Large intestine (tissue), 3 donors: ENCODE results near the gene RAD9A. TPM values are rescaled to one million over a fixed set of nuclear protein-coding genes. Genes with fewer than 3 reads are reported as not detected.
A peak's percentile ranks its signal among the peaks of the same experiment; 100 is the strongest.

Experiments used
- DNase-seq, 2 donors: peaks; one replicate each; pipeline versions ENCODE4 v3.0.0 to v3.0.0-alpha.2; 2013
- H3K27ac ChIP-seq: one replicate; pipeline ENCODE4 v1.5.1; 2013; ENCODE audit warnings: low read length
- H3K27me3 ChIP-seq: 2 replicates; pipeline ENCODE4 v1.6.1; 2013; ENCODE audit warnings: low read length; ENCODE audit not compliant: control insufficient read depth, insufficient read depth
- H3K36me3 ChIP-seq: 2 replicates; pipeline ENCODE4 v1.6.1; 2013; ENCODE audit warnings: low read length; ENCODE audit not compliant: control insufficient read depth, insufficient read depth
- H3K4me1 ChIP-seq: one replicate; pipeline ENCODE4 v1.6.1; 2013; ENCODE audit warnings: low read length; ENCODE audit not compliant: control insufficient read depth, insufficient read depth
- H3K4me3 ChIP-seq: one replicate; pipeline ENCODE4 v1.5.1; 2013; ENCODE audit warnings: low read length
- H3K9me3 ChIP-seq: one replicate; pipeline ENCODE4 v1.6.1; 2013; ENCODE audit warnings: mild to moderate bottlenecking, low read depth, low read length, moderate library complexity; ENCODE audit not compliant: control insufficient read depth
- WGBS: methylation state at CpG from one replicate; pipeline ENCODE4 v1.1.5; 2013; ENCODE audit warnings: low lambda C conversion rate; ENCODE audit not compliant: insufficient coverage; 5-methylcytosine and 5-hydroxymethylcytosine counted together
- polyA plus RNA-seq: library from polyadenylated mRNA; unstranded; fragments of 120-200 nt; gene quantifications from one replicate; pipeline ENCODE4 v1.2.1, GENCODE V29; 2013

RAD9A gene
- polyA plus RNA-seq, 1 donor: 22.1 TPM

DNA sequence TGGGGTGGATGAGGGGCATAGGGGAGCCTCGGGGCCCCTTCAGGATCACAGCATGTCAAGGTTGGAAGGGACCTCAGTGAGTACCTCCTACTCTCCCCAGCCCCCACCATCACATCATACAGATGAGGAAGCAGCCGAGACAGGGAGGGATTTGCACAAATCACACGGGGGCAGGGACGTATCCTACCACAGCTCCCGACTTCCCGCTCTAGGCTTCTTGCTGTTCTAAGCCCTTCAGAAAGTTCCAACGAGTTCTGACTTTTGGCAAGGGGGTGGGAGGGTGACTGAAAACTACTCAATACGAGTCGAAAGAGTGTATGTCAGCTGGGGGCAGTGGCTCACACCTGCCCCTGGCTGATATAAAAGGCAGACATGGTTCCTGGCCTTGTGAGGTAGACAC, 4.7 kb upstream of the RAD9A start:
- no CpG with 5 or more reads among the region's 9 CpGs for WGBS
- Histone ChIP-seq H3K9me3 (peaks cover 2% of the 10 kb centered on the region), H3K4me1 (peaks cover 13% of the 10 kb centered on the region), H3K36me3 (no peaks in the 10 kb centered on the region), H3K27ac (no peak overlapping the region), H3K4me3 (no peak overlapping the region), H3K27me3 (no peaks in the 10 kb centered on the region)
- no peak for DNase-seq

DNA sequence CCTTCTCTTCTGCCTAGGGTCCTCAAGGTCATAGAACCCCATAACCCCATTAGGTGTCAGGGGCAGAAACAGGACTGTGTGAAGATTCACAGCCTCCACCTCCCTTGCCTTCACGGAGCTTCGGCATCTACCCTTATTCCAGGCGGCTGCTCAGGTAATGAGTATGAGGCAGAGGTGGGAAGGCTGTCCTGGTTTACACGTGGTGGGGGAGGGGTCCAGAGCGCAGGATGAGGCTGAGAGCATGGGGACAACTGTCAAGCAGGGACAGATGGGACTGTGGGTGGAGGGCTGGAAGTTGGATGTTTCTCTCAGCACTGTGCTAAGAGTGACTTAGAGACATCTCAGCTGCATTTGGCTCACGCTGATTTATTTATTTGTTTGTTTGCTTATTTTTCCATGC, 4.3 kb upstream of the RAD9A start:
- H3K27ac ChIP-seq: no peak overlapping the region
- no CpG with 5 or more reads among the region's 6 CpGs for WGBS
- DNase-seq: no peak

DNA sequence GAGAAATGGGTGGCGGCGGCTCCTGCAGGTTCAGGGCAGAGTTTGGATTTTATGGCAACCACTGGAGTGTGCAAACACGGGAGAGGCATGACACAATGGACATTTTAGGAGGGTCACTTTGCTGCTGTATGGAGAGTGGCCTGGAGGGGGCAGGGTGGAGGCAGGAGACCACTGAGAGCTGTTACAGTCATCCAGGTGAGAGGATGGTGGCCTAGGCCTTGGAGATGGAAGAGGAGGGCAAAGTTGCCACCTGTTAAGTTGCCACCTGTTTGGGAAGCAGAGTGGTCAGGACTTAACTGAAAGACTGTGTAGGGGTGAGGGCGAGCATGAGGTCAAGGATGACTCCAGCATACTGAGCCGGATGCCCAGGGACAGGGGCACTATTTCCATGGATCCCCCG, 2.3 kb upstream of the RAD9A start:
- Histone ChIP-seq H3K27ac (no peak overlapping the region), H3K4me3 (no peak overlapping the region), H3K36me3 (peaks cover 9% of the 10 kb centered on the region), H3K9me3 (peaks cover 2% of the 10 kb centered on the region), H3K4me1 (peaks cover 15% of the 10 kb centered on the region), H3K27me3 (no peaks in the 10 kb centered on the region)
- no CpG with 5 or more reads among the region's 6 CpGs for WGBS
- DNase-seq: peak in 1 of 2 donors; percentile 43

More for the DNA sequence above, 4.3 kb upstream of the RAD9A start:
- peaks cover 2% of the 10 kb centered on the region for H3K9me3 ChIP-seq
- no peaks in the 10 kb centered on the region for H3K27me3 ChIP-seq
- H3K36me3 ChIP-seq: no peaks in the 10 kb centered on the region
- H3K4me3 ChIP-seq: no peak overlapping the region
- peaks cover 12% of the 10 kb centered on the region for H3K4me1 ChIP-seq

DNA sequence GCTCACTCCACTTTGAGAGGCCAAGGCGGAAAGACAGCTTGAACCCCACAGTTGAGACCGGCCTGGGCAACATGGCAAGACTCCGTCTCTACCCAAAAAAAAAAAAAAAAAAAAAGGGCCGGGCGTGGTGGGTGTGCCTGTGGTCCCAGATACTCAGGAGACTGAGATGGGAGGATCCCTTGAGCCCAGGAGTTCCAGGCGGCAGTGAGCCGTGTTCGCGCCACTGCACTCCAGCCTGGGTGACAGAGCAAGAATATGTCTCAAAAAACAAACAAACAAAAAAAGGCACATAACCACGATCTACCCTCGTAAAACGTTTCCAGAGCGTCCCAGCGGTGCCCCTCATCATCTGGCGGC, 861 bp upstream of the RAD9A start:
- peak overlapping the region; percentile 90 for H3K27ac ChIP-seq
- peaks cover 2% of the 10 kb centered on the region for H3K9me3 ChIP-seq
- H3K4me1 ChIP-seq: peaks cover 15% of the 10 kb centered on the region
- no peaks in the 10 kb centered on the region for H3K27me3 ChIP-seq
- H3K36me3 ChIP-seq: peaks cover 17% of the 10 kb centered on the region
- no peak for DNase-seq
- H3K4me3 ChIP-seq: peak overlapping the region; percentile 89
- no CpG with 5 or more reads among the region's 15 CpGs for WGBS

DNA sequence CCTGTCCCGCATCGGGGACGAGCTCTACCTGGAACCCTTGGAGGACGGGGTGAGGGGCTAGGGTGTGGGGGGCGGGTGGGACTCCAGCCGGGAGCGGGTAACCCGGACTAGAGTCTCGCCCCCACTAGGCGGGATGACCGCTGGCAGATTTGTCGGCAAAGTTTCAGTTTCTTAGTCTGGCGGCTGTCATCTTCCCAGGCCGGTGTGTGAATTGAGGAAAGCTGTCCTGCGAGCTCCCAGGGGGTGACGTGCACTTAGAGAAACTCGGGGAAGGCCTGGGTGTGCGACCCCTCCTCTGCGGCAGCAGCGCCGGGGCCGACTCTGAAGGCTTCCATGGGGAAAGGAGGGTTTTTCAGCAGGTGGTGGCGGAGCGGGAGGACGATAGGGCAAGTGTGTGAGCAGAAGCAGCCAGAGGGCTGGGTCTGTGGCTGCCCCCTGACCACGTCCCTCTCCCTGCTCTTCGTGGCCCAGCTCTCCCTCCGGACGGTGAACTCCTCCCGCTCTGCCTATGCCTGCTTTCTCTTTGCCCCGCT, 463 bp downstream of the RAD9A start:
- Histone ChIP-seq H3K9me3 (peaks cover 2% of the 10 kb centered on the region), H3K4me1 (peaks cover 15% of the 10 kb centered on the region), H3K4me3 (peak overlapping the region; percentile 89), H3K27me3 (no peaks in the 10 kb centered on the region), H3K36me3 (peaks cover 29% of the 10 kb centered on the region), H3K27ac (peak overlapping the region; percentile 49)
- WGBS: no CpG with 5 or more reads among the region's 31 CpGs
- no peak for DNase-seq

DNA sequence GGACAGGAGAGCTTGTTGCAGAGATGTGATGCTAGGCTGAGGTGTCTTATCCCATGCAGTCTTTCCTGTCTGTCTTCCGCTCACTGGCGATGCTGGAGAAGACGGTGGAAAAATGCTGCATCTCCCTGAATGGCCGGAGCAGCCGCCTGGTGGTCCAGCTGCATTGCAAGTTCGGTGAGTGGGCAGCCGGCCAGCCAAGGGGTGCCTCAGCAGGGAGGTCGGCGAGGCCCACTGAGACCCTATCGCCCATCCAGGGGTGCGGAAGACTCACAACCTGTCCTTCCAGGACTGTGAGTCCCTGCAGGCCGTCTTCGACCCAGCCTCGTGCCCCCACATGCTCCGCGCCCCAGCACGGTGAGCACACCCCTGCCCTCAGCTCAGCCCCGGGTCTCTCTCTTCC, 1.7 kb downstream of the RAD9A start:
- DNase-seq: no peak
- H3K4me3 ChIP-seq: no peak overlapping the region
- H3K36me3 ChIP-seq: peaks cover 41% of the 10 kb centered on the region
- no peaks in the 10 kb centered on the region for H3K27me3 ChIP-seq
- H3K4me1 ChIP-seq: peaks cover 15% of the 10 kb centered on the region
- no peak overlapping the region for H3K27ac ChIP-seq
- WGBS: no CpG with 5 or more reads among the region's 18 CpGs
- peaks cover 2% of the 10 kb centered on the region for H3K9me3 ChIP-seq

DNA sequence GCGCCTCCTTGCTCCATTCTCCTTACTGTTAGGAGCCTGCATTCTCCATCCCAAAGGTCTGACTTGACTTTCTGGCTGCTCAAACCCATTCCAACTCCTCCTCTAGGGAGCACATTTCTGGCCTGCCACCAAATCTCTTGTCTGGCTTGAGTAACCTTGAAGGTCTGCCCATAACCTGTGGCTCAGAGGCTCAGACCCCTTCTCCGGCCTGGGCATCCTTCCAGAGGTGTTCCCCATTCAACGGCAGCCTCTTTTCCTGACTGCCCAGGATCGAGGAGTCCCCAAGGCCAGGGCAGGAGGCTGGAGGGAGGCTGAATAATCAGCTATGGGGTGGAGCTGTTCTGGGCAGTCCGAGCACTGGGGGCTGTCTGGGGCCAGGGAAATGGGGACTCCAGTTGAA, 2.2 kb downstream of the RAD9A start:
- peaks cover 47% of the 10 kb centered on the region for H3K36me3 ChIP-seq

DNA sequence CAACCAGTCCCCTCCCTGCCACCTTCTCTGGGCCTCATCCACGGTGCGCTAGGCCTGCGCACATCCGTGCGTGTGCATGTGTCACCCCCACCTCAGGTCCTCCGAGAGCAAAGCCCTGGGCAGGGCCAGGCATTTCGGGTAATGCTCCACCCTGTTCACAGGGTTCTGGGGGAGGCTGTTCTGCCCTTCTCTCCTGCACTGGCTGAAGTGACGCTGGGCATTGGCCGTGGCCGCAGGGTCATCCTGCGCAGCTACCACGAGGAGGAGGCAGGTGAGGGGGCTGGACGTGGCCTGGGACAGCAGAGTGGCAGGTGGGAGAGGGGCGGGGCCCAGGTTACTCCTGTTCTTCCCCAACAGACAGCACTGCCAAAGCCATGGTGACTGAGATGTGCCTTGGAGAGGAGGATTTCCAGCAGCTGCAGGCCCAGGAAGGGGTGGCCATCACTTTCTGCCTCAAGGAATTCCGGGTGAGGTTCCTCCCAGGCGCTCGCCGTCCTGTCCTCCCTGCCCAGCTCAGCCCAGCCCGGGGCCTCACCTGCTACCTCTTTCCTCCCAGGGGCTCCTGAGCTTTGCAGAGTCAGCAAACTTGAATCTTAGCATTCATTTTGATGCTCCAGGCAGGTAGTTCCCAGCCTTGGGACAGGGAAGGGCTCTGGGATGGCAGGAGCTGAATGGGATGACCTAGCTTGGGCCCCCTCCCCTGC, 3.9 kb downstream of the RAD9A start:
- no peak overlapping the region for H3K27ac ChIP-seq

More for the DNA sequence above, 2.2 kb downstream of the RAD9A start:
- no peak for DNase-seq
- Histone ChIP-seq H3K9me3 (peaks cover 2% of the 10 kb centered on the region), H3K27ac (no peak overlapping the region), H3K27me3 (no peaks in the 10 kb centered on the region), H3K4me3 (no peak overlapping the region), H3K4me1 (peaks cover 15% of the 10 kb centered on the region)
- no CpG with 5 or more reads among the region's 5 CpGs for WGBS

DNA sequence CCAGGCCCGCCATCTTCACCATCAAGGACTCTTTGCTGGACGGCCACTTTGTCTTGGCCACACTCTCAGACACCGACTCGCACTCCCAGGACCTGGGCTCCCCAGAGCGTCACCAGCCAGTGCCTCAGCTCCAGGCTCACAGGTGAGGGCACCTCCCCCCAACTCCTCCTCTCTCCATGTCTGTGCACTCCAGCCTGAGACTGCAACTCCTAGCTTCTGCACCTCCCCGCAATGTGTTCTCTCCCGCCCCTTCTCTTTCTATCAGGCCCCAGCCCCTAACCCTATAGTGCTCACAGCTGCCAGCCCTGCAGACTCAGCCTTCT, 4.4 kb downstream of the RAD9A start:
- Histone ChIP-seq H3K4me1 (peaks cover 17% of the 10 kb centered on the region), H3K27me3 (no peaks in the 10 kb centered on the region), H3K9me3 (peaks cover 2% of the 10 kb centered on the region), H3K36me3 (peaks cover 55% of the 10 kb centered on the region), H3K27ac (no peak overlapping the region), H3K4me3 (no peak overlapping the region)
- no peak for DNase-seq
- no CpG with 5 or more reads among the region's 7 CpGs for WGBS

More for the DNA sequence above, 3.9 kb downstream of the RAD9A start:
- Histone ChIP-seq H3K4me3 (no peak overlapping the region), H3K9me3 (peaks cover 2% of the 10 kb centered on the region), H3K27me3 (no peaks in the 10 kb centered on the region), H3K36me3 (peaks cover 55% of the 10 kb centered on the region), H3K4me1 (peaks cover 17% of the 10 kb centered on the region)
- no peak for DNase-seq
- WGBS: no CpG with 5 or more reads among the region's 19 CpGs

DNA sequence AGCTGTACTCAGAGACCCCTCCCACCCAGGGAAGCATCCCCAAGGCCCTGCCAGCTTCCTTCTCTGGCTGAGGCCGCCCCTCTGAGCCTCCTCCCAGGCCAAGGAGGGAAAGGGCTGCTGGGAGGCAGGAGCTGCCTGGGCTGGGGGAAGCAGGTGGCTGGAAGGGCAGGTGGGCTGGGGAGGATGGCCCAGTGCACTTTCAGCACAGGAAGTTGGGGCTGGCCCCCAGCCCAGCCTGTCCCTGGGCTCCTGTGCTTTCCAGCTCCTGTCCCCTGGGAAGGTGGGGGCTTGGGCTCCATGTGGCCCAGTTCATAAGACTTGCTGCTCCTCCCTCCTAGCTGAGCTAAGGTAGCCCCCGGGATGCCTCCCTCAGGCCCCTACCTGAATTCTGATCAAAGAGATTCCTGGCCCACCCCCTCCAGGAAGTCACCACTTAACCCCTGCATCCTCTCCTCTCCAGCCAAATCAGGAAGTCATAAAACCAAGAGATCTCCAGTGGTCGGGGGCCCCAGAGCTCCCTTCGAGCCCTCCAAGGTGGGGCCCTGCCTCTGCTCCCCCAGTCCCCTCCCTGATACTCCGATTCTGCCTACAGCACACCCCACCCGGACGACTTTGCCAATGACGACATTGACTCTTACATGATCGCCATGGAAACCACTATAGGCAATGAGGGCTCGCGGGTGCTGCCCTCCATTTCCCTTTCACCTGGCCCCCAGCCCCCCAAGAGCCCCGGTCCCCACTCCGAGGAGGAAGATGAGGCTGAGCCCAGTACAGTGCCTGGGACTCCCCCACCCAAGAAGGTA, 5.0 kb downstream of the RAD9A start:
- H3K36me3 ChIP-seq: peaks cover 55% of the 10 kb centered on the region

More for the DNA sequence above, 5.0 kb downstream of the RAD9A start:
- peaks cover 17% of the 10 kb centered on the region for H3K4me1 ChIP-seq
- no peak overlapping the region for H3K4me3 ChIP-seq
- H3K27ac ChIP-seq: no peak overlapping the region
- no peak for DNase-seq
- H3K27me3 ChIP-seq: no peaks in the 10 kb centered on the region
- no CpG with 5 or more reads among the region's 13 CpGs for WGBS
- H3K9me3 ChIP-seq: peaks cover 2% of the 10 kb centered on the region
